Measurements from ENCODE around the gene BCL11B.

DNA sequence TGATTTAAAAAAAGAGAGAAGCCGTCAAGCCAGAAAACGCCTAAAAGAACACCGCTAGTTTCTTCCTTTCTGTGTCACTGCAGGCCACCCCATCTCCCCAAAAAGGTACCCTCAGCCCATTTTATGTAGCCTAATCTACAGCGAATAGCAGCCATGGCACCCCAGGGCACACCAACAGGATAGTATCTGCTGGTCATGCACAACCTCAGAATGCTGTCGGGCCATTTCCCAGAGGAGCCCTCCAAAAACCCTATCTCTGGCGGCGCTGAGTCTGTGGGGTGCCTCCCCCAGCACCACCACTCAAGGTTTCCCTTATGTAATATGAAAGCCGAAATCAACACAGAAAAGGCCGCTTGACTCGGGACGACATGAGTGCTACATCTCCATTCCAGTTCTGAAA is 98.9 kb downstream of the BCL11B start:
- TF ChIP-seq, protein P1, sequence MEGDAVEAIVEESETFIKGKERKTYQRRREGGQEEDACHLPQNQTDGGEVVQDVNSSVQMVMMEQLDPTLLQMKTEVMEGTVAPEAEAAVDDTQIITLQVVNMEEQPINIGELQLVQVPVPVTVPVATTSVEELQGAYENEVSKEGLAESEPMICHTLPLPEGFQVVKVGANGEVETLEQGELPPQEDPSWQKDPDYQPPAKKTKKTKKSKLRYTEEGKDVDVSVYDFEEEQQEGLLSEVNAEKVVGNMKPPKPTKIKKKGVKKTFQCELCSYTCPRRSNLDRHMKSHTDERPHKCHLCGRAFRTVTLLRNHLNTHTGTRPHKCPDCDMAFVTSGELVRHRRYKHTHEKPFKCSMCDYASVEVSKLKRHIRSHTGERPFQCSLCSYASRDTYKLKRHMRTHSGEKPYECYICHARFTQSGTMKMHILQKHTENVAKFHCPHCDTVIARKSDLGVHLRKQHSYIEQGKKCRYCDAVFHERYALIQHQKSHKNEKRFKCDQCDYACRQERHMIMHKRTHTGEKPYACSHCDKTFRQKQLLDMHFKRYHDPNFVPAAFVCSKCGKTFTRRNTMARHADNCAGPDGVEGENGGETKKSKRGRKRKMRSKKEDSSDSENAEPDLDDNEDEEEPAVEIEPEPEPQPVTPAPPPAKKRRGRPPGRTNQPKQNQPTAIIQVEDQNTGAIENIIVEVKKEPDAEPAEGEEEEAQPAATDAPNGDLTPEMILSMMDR (IDR thresholded peaks at IDR 0.05), result no peak
- no peak for TF ChIP-seq POLR2A (IDR thresholded peaks at IDR 0.05)

Data from Peyer's patch (tissue), 4 donors.